GM18858 (cell line): ENCODE data around the gene PLAC8.
"Not testable (repeated sequence)": the region's sequence is repeated elsewhere in the genome, so short reads cannot be mapped to it uniquely, and the experiment has no call there.

Experiments used
- ATAC-seq: cut with Tn5 transposase; IDR thresholded peaks from one replicate; pipeline ENCODE4 v1.9.1; 2021; ENCODE audit not compliant: unreplicated experiment

Gene PLAC8

GRCh38 chr4:83112678-83113428 lies 1.7 kb downstream of the PLAC8 start:
- no peak for ATAC-seq

- peak; percentile 39 for ATAC-seq
Measured at GRCh38 chr4:83112231-83112630, 2.3 kb downstream of the PLAC8 start.

GRCh38 chr4:83111751-83112141 lies 2.8 kb downstream of the PLAC8 start:
- ATAC-seq: not testable (repeated sequence)

DNA sequence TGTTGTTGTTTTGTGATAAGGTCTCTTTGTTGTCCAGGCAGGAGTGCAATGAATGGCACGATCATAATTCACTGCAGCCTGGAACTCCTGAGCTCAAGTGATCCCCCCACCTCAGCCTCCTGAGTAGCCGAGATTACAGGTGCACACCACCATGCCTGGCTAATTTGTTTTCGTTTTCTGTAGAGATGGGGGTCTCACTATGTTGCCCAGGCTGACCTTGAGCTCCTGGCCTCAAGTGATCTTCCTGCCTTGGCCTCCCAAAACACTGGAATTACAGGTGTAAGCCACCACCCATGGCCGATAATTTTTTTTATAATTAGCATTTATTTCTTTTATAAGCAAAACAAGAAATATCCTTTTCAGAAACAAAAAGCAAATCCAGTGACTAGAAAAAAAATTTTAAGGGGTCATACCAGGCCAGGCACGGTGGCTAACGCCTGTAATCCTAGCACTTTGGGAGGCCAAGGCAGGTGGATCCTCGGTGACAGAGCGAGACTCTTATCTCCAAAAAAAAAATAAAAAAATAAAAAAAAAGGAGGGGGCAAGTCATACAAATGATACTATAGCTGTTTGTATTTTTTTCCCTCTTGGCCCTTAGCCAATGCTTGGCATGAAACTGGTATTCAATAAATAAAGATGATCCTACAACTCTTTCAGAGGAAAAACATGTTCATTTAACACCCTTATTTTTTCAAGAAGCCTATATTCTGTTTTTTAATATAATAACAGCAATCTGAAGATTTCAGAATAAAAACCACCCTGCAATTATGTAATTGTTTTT lies 3.4 kb downstream of the PLAC8 start:
- ATAC-seq: no peak

DNA sequence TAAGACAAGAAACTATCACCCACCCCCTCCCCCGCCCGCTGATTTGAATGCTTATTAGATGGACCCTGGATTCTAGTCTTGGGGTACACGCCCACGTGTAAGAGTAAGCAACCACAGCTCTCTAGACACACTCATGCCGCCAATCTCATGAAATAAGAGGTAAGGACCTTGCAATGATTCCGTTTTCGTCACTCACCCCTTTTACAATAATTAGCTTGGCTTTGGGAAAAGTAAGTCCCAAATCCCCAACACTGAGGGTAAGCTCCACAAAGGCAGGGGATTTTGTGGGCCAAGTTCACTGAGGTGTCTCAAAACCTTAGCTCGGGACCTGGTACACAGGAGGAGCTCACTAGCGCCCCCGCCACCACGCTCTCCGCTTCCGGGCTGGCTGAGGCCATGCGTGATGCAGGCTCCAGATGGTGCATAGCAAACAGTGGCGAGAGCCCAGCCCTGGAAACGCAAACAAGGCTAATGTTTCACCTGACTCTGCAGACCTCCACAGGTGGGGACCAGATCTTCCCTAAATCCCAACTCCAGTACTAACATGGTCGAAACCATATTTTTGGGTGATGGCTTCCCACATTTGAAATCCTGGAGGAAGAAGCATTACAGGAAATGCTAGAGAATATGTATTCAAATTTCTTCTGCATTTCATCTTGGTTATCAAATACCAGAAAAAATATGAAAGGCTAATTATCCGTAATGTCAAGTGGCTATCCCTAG lies 4.1 kb downstream of the PLAC8 start:
- peak; percentile 43 for ATAC-seq

DNA sequence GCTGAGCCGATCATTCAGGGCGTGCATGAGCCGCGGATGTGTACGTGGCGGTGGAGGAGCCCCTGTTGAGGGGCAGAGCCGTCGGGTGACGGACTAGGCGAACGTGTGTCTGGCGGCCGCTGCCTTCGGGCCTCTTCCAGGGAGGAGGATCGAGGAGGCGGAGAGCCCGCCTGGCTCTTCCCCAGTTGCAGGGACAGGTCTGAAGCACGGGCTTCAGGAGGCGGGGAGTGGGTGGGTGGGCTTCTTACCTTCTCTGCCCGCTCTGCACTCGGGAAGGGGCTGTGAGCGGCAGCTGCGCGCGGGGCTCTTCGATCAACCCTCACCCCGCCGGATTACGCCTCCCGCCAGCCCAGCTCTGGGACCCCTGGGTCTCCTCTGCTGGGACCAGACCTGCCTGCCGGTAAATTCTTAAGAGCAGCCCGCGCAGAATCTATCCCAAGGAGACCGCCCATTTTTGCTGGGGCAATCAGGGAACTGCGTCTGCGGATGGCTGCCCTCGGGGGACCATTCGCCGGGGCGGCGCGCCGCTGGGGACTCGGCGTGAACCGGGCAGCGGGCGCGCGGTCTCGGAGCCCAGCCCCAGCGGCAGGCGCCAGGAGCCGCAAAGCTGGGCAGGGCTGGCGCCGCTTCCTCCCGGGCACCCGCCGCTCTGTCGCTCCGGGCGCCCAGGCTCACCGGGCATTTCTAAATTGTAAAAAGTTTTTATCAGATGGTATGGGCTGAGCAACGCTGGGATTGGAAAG lies 4.9 kb downstream of the PLAC8 start:
- ATAC-seq: peak; percentile 1

GRCh38 chr4:83108101-83108861 lies 6.2 kb downstream of the PLAC8 start:
- no peak for ATAC-seq

DNA sequence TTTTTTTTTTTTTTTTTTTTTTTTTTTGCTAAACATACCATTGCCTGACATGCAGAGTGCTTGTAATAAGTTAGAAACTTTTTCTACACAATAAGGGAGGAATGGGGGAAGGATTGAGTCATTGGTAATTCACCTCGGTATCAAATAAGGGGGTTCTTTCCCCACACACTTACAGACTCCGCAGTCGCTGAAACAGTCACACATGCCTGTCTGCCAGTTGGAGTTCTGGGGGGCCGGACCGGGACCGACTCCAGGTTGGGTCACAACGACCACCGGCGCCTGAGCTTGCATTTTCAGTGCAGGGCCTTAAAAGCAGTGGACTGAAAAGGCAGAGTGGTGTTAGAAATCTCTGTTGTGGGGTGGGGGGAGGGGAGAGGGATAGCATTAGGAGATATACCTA lies 6.9 kb downstream of the PLAC8 start:
- no peak for ATAC-seq

- no peak for ATAC-seq
Measured at GRCh38 chr4:83104991-83105390, 9.5 kb downstream of the PLAC8 start.

GRCh38 chr4:83096397-83096796 lies 18.1 kb downstream of the PLAC8 start:
- ATAC-seq: no peak

- ATAC-seq: no peak
Measured at GRCh38 chr4:83093060-83093640, 21.4 kb downstream of the PLAC8 start.

DNA sequence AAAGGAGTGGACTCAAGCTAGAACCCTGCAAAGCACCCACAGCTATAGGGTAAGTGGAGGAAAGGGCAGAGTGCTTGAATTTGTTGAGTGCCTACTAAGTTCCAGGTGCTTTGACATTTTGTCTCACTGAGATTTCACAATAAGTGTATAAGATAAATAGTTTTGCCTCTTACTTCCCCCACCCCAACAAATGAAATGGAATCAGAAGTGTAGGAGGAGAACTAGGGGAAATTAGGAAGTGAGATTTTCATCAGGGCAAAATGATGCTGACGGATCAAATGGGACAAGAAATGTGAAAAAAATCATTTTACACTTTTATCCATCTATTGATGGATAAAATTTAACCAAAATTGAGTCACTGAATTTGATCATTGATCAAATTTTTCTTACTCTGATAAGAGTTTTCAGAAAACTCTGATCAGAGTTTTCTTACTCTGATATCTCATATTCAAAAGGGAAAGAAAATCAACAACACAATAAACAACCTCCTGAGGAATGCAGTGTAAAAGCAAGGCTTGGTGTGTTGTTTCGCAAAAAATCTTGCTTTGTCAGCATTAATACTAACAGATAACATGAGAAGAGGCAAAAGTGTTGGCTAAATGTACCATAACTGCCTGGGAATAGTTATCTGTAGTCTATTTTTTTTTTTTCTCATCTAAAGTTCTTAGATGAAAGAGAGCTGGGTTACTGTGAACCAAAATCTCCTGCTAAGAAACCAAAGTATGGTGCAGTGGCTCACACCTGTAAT lies 24.9 kb downstream of the PLAC8 start:
- no peak for ATAC-seq

DNA sequence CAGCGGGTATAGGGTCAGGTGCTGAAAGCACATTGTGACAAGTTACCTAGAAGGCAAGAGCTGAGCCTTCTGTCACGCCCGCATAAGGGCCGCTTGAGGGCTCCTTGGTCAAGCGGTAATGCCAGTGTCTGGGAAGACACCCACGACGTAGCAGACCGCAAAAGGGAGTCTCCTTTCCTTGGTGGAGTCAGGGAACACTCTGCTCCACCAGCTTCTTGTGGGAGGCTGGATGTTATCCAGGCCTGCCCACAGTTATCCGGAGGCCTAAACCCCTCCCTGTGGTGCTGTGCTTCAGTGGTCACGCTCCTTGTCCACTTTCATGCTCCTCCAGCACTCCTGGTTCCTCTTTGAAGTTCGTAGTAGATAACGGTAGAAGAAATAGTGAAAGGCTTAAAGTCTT lies 29.6 kb downstream of the PLAC8 start:
- ATAC-seq: not testable (repeated sequence)

DNA sequence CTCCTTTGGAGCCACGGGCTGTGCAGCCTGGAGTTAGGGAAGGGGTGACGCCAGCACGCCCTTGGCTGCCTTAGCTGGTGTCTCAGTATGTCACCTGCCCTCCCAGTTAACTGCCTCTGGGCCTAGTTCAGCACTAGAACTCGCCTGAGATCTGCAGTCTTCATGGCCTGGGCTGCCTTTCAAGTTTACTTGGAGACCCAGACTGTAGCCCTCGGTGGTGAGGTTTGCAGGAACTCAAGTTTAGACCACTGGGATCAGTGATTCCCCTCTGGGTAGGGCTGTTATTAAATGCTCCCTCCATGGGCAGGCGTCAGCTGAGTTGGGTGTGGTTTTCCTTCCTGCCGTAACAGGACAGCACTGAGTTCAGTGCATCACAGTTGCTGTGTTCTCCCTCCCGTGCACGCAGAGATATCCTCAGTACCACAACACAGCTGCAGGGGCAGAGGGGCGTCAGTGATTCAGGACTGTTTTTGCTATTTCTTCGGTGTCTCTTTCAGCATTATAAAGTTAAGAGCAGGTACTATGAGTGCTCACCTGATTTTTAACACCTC lies 30.5 kb downstream of the PLAC8 start:
- ATAC-seq: no peak

DNA sequence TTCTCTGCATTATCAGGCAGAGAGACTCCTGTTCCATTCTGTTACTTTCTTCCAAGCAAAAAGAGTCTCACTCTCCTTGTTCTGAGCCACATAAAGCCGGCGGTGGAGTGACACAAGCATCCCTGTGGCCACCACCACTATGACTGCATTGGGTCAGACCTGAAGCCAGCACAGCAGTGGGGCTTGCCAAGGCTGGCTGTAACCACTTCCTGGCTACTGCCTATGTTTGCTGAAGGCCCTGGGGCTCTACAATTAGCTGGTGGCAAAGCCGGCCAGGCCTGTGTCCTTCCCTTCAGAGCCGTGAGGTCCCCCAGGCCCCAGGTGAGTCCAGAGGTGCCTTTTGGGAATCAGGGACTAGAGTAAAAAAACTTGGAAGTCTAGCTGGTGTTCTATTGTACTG lies 31.8 kb downstream of the PLAC8 start:
- no peak for ATAC-seq

- ATAC-seq: no peak
Measured at GRCh38 chr4:83080561-83080960, 34.0 kb downstream of the PLAC8 start.

DNA sequence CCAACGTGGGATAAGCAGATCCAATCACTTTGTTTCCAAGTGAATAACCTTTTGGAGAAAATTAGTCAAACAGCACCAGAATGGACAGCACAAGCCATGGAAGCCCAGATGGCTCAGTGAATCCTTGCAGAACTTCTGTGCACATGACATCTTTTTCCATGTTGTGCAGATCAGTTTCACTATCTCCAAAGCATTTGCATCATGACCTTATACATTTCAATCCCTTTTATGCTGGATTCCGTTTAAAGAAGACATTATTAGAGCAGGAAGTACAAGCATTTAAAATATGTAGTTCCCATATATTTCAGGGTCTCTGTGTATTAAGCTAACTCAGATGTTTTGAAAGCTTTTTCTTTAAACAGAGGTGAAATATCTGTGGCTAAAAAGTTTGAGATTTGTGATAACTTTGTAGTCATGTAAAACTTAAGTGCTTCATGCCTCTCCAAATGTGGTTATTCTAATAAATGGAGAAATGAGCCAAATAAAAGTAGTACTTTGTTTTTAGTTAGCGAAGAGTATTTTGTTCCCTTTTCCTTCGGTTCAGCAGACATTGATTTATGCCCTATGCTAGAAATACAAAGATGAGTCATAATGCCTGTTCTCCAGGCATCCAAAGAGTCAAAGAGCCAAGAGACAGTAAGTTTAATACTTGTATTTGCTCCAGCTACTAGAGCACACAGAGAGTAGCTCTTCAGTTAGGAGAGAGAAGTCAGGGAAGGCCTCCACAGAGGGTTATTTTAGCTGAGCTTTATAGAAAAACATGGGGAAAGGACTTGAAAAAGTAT lies 39.0 kb downstream of the PLAC8 start:
- no peak for ATAC-seq

- not testable (repeated sequence) for ATAC-seq
Measured at GRCh38 chr4:83074783-83075182, 39.7 kb downstream of the PLAC8 start.
